ENCODE data around the gene ASIC4. TPM values are rescaled to one million over a fixed set of nuclear protein-coding genes. Genes with fewer than 3 reads are reported as not detected.

ASIC4 gene
- total RNA-seq, 3 donors from 2014 or later: 0.09 TPM; not detected in 2

GRCh38 chr2:219526320-219527075, 12.2 kb downstream of the ASIC4 start:
- ATAC-seq (no peak), DNase-seq (no peak)
- TF ChIP-seq CTCF (IDR thresholded peaks at IDR 0.05): no peak
- Histone ChIP-seq H3K36me3 (ENCODE audit: low read depth) (no peaks in the 10 kb centered on the region), H3K9me3 (no peaks in the 10 kb centered on the region), H3K4me3 (no peak overlapping the region), H3K4me1 (ENCODE audit: low read depth) (no peaks in the 10 kb centered on the region)
- intact Hi-C loops (cut with DNase I, micrococcal nuclease): loop anchor here in 1 of 2 donors (5.0 kb wide), 1 partner anchor 124 kb away; no protein-coding TSS in a partner anchor

- ATAC-seq (no peak), DNase-seq (peak in 1 of 3 donors; percentile 45)
- Histone ChIP-seq H3K4me3 (no peak overlapping the region), H3K9me3 (no peaks in the 10 kb centered on the region), H3K4me1 (ENCODE audit: low read depth) (no peaks in the 10 kb centered on the region), H3K36me3 (ENCODE audit: low read depth) (no peaks in the 10 kb centered on the region)
- intact Hi-C loops (cut with DNase I, micrococcal nuclease): loop anchor here in 1 of 2 donors (5.0 kb wide), 1 partner anchor 125 kb away; no protein-coding TSS in a partner anchor
- no peak for TF ChIP-seq CTCF (IDR thresholded peaks at IDR 0.05)
These were observed 12.8 kb downstream of the ASIC4 start for GRCh38 chr2:219527076-219527394.

- Histone ChIP-seq H3K9me3 (no peaks in the 10 kb centered on the region), H3K4me3 (no peak overlapping the region), H3K36me3 (ENCODE audit: low read depth) (no peaks in the 10 kb centered on the region), H3K4me1 (ENCODE audit: low read depth) (no peaks in the 10 kb centered on the region)
- intact Hi-C loops (cut with DNase I, micrococcal nuclease): loop anchor here in 1 of 2 donors (5.0 kb wide), 1 partner anchor 125 kb away; no protein-coding TSS in a partner anchor
- DNase-seq (no peak), ATAC-seq (no peak)
- TF ChIP-seq CTCF (IDR thresholded peaks at IDR 0.05): no peak
These were observed 13.2 kb downstream of the ASIC4 start for GRCh38 chr2:219527472-219527871.

- peak; percentile 73 to 91 (median 84) for DNase-seq
- H3K4me3 ChIP-seq: no peak overlapping the region
These were observed 16.0 kb downstream of the ASIC4 start for GRCh38 chr2:219530048-219530963.

More at GRCh38 chr2:219530048-219530963, 16.0 kb downstream of the ASIC4 start:
- no peaks in the 10 kb centered on the region for H3K9me3 ChIP-seq
- ATAC-seq: peak; percentile 92
- H3K36me3 ChIP-seq (ENCODE audit: low read depth): no peaks in the 10 kb centered on the region
- peak; percentile 92 for TF ChIP-seq CTCF (IDR thresholded peaks at IDR 0.05)
- no peaks in the 10 kb centered on the region for H3K4me1 ChIP-seq (ENCODE audit: low read depth)
- intact Hi-C loops (cut with DNase I, micrococcal nuclease): loop anchor here in 1 of 2 donors (2.0 to 10.0 kb wide), 2 partner anchors 54 to 126 kb away; no protein-coding TSS in a partner anchor
